GM19452 (cell line): Measurements from ENCODE around the gene DMD.

ENCODE experiments used
- ATAC-seq: cut with Tn5 transposase; IDR thresholded peaks from one replicate; pipeline ENCODE4 v1.9.1; 2021; ENCODE audit not compliant: unreplicated experiment

Gene DMD

DNA sequence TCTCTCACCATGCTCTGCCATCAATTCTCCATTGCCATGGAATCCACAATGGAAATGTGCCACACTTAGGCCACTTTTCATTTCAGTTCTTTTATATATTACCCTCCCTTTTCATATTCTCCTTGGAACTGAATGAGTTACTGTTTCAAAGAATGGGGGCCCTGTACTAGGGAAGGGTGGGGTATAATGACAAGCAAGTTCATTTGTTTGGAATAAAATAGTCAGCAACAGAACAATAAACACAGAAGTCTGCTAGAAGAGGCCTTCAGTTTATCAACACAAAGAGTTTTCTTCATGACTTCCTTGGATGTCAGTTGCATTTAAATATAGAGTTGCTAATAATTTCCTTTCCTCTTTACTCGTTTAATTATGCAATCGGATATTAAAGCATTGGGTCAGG is 1661.2 kb downstream of the DMD start:
- no peak for ATAC-seq

DNA sequence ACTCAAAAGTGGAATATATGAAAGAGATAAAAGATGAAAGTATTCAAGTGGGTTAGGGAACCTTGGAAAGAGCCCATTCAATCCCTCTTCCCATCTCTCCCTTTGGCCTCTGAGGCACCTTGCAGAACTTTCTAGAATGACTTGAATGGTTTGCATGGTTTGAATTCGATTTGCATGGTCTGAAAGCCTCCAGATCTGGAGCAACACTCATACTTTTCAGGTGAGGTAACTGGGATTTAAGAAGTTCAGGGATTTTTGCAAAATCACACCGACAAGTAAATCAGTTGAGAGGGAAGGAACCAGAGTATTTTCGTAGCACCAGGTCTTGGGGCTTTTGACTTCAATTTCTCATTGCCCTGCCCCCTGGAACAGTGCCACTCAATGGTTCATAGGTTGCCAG is 1663.5 kb downstream of the DMD start:
- ATAC-seq: no peak

DNA sequence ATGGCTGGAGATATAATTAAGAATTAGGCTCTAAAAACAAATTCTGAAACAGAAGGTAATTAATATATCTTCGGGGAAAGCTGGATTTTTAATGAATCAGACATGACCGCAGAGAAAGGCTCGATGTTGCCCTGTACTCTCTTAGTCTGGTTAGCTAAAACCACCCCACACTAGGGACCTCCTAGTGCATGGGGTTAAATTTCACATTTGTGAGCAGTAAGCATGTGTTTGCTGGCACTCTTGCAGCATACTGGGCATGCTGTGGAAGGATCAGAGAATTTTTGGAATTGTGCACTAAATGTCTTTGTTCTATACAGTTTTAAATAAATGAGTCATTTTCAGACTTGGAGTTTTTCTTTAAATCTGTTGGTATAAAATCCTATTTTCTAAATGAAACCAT is 1663.9 kb downstream of the DMD start:
- no peak for ATAC-seq

DNA sequence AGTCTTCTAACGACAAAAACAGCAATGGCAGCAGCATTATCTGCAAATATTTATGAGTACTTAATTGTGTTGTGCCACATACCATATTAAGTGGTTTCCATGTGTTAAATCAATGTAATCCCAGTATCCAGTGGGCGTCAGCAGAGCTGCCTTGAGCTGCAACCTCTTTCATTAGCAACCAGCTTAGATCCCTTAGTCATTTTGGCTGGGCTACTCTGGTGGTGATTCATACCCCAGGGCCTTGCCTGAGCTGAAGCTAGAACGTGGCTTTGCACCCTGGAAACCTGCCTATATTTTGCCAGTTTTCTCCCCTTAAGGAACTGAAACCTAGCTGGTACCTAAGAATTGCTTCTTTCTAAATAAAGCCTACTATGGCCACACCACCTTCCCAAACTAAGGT is 1665.2 kb downstream of the DMD start:
- no peak for ATAC-seq

DNA sequence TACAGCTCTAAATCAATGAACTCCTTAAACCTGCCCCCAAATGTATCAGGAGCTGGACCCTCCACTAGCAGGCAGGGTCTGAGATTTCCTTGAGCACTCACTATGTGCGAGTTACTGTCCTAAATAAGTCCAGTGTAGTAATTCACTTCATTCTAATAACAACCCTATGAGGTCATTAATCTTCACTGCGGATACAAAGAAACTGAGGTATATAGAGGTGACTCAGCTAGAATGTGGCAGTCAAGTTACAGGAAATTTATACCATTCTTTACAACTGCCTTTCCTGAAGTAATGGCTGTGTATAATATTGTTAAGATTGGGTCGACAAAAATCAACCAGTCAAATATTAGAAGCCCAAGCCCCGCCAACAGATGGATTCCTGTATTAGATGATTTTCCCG is 1665.6 kb downstream of the DMD start:
- ATAC-seq: no peak

DNA sequence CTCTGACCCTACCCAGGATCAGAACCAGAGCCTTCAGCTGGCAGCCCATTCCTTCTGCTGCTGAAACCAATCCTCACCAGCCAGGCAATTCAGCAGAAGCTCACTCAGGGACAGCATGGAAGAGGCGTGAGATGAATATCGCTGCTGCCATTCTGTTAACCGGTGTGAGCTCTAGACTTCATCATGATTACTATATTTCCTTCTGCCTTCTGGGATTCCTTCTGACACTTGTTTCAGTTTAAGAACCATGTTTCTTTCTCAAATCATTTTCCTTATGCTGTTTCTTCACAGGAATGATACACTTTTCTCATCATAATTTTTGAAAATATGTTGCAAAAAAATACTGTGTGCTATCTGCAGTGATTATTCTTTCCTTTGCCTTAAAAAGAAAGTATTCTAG is 1666.2 kb downstream of the DMD start:
- ATAC-seq: no peak

DNA sequence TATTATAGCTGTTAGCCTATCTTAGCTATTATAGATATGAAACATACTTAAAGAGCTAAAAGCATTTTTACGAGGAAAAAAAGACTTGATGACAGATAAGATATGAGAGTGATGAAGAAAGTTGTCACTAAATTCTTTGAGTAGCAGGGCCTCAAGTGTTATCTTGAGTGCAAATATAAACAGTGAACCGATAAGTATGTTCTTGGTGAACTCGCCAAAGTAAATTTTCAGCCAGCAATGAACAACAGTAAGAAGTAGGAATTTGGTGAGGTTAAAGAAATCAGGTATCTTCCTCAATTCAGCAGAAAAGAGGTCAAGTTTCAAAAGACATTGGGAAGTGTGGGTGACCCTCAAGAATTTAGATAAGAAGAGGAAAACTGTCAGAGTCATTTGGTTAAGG is 1667.7 kb downstream of the DMD start:
- no peak for ATAC-seq

DNA sequence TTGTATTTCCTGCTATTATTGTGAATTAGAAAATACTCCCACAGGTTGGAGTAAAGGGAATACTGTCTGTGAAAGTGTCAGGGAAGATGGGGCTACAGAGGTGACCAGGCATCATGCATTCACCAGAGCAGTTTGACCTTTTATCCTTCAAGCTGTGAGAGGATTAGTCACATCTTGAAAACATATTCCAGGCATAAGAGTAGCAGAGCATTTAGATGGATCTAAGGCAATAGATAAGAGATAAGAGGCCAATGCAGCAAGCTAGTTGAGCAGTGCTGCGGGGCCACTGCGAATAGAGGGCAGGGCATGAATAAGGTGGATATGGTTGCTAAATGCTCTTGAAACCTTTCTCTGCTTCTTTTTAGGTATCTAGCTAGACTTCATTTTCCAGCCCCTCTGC is 1668.8 kb downstream of the DMD start:
- ATAC-seq: no peak

DNA sequence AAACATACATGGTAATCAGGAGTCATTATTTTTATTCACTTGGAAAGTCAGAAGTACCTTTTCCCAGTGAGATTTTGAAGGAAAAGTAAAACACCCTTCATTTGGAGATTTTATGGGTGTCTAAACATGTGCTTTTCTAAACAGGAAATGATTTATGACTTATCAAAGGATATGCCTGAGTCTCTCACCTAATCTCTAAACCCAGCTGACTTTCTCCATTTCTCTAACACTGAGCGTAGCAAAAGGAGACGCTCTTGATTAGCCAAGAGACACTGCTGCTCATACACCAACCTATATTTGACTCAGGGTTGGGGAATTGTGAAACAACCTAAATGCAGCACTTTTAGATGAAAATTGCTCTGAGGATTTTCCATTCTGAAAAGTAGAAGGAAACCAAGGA is 1671.0 kb downstream of the DMD start:
- no peak for ATAC-seq

DNA sequence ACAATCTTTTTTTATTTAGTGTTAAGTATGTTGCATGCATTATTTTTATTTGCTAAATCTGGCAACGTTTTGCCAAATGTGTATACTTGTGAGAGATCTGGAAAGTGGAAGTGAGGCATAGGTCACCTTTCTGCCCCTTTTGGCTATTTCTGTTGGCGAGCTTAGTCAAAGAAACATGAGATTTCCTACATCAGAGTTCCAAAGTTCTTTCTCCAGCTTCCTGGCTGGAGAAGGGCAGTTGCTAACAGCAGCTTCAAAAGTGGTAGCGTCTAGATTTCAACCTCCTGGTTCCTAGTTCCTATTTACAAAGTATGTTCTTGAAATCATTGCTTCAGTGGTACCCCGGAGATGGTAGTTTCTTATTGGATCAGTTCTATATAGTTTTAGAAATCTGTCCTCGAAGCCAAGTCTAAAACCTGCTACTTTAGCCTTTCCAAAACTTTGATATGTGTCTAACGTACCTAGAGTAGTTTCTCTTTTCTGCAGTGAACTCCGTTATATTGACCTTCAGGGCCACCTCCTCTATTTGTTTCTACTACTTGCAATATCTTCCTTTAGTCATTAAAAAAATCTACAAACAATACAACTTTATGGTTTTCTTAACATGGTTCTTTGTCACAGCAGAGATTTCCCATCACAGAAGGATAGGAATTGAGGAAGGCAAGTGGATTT is 1683.8 kb downstream of the DMD start:
- no peak for ATAC-seq

DNA sequence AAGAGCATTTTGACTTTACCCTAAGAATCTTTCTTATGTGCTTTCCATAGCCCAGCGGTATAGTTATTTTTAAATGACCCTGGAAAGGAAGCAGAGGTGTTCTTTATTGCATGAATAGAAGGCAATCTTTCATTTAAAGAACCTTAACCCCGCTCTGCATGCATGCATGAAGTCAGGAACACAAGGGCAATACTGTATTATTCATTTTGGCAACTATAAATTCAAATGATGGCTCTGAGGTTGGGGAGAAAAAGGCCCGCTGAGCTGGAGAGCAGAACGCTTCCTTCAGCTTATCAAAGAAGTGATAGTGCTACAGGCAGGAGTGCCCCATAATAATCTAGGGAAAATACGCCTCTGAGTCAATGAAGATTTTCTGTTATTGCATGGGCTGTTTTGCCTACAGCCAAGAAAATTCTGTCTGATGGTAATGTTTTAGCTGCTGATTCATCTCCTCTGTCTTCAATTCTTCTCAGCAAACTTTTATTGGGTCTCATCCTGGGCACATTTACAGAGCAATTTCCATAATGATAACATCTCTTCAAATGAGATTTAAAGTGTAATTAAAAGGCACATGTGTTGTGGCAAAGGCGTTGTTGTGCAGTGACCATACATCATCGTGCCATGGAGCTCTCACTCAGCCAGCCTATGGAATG is 1687.3 kb downstream of the DMD start:
- ATAC-seq: no peak

DNA sequence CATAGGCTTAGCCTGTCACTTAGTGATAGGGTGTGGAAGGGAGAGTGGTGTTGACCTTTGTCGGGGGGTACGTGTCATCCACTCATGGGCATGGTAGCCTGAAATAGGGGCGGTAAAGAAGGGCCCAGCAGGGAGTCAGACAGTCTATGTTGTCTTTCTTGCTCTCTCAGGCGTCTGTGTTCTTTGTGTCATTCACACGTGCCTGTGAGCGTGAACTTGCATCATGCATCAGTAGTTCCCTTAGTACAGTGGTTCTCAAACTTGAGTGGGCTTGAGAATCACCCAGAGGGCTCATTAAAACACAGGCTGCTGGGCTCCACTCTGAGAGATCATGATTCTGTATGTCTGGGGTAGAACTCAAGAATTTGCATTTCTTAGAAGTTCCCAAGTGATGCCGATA is 1688.6 kb downstream of the DMD start:
- ATAC-seq: no peak

DNA sequence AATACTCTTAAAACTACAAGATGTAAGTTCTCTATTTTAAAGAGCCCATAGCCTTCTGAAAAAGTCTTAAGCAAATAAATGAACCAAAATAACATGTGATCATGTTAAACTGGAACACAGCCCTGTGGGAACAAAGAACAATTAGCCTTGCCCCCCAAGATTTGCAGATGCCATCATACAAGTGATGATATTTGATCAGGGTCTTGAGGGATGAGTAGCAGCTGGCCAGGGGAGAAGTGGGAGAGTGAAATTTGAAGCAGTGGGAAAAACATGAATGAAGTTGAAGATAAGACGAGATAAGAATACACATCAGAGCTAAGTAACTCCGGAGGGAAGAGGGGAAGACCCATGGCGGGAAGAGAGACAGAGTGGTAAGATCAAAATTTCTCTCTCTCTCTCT is 1689.4 kb downstream of the DMD start:
- ATAC-seq: no peak

DNA sequence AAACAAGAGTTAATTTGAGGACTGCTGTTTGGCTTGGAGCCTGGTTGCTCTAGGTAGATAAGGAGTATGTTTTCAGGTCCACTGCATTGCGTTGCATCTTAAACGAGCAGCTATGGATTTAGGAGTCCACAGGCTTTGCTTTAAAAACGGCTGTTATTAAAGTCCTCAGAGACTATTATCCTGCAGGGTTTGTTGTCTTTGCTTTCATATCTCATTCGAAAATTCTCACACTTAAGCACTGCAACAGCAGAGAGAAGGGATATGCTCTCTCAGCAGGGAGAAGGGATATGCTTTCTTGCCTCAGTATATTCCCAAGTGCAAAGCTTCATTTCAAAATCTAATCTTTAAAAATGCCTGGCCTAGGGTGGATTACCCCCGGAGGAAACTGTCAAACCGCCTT is 1694.8 kb downstream of the DMD start:
- no peak for ATAC-seq

DNA sequence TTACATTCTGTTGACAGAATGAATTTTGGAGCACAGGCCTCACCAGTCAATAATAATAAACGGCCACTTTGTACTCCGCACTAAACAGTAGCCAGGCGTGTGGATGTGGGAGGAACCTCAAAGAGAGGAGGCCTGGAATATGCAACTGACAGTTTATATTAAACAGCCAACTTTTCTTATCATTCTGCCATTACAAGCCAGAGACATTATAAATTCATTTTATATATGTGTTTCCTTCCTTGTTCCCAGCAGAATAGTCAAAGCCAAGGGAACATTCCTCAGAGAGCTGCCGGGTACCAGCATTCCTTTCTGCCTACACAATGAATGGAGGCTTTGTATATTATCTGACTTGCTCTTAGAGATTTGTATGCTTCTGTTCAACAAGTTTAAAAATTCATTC is 1703.0 kb downstream of the DMD start:
- ATAC-seq: no peak

DNA sequence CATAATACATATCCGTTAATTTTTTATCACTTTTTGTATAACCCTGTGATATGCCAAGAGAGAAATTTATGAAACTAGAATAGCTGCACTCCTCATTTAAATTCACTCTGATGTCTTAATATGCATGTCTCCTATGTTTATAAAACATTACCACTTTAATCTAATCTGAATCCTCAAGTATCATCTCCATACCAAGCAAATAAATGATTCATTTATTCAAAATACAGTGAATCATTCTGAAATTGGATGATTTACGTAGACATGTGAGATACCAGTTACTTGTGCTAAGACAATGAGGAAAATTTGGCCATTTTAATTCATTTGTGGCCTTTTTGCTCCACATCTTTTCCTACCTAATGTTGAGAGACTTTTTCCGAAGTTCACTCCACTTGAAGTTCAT is 1704.4 kb downstream of the DMD start:
- no peak for ATAC-seq

DNA sequence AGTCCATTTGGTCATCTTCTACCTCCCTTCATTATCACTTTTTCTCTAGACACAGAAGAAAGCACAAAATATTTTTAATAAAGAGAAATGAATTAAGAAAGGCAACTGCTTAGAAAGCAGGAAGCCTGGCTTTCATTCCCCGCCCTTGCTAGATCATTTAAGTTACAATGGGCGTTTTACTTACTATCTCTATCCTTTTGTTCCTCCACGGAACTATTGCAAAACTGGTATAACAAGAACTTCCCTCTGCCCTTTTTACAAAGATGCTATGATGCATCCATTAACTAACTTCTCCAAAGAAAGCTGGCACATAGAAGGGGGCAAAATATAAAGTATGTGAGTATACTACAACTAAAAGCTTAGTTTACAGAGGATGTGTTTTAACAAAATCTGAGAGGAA is 1705.0 kb downstream of the DMD start:
- no peak for ATAC-seq

DNA sequence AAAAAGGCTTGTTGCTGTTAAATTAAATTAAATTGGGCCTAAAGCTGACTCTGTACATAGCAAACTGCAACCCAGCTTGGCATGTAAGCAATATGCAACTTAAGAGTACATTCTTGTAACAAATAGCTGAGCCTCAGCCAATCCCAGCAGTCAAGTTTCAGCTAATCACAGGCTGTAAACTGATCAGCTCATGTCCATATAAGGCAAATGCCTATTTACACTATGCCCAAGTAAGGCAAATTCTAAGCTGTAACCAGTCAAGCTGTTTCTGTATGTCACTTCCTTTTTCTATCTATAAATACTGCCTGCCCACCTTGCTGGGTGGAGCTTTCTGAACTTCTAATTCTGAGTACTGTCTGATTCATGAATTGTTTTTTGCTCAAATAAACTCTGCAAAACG is 1710.4 kb downstream of the DMD start:
- no peak for ATAC-seq

DNA sequence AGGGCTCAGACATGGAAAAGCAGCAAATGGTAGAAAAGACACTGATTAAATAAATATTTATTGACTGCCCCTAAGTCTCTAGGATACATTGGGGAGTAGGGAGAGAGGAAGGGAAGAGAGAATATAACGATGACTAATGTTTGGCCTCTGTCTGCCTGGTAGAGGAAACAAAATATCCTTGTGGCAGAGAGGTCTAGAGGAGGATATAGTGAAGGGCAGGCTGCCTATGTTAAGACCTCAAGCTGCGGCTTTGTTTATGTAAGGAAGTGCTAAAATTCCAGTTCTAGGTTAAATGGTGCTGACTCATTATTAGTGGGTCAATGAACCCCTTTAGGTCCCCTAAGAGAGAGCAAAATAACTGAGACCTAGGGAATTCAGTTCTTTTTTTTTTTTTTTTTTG is 1712.2 kb downstream of the DMD start:
- no peak for ATAC-seq

DNA sequence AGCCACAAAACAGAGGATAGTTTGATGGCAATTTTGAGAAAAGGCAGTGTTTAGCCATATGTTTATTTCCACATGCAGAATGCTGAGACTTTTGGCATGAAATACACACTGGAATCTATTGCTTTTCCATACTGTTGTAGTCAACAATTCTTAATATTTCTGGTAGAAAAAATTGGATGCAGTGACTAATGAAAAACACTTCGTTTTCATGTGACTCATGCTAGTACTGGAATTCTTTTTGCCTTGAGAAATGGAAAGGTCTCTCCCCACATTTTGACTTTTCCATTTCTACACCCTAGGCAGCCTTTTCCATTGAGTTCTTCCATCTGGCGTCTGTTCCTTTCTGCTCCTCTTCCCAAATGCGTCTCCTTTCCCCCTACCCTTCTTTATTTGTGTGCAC is 1714.3 kb downstream of the DMD start:
- ATAC-seq: no peak

DNA sequence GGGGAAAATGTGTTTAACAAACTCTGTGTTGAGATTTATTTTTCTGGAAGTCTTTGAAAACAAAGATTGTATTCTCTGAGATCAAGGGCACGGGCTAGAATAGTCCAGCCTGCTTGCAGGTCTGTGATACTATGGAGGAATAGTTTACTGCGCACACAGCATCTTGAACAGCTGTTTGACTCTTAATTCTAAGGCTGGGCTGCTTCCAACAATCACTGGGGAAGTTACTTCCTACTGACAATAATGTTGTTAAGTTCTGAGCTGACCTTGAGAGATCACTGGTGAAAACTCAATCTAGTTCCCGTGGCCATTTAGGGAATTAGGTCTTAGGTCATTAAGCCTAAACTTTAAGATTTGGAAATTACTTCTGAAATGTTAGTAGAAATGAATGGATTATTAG is 1723.4 kb downstream of the DMD start:
- ATAC-seq: no peak

DNA sequence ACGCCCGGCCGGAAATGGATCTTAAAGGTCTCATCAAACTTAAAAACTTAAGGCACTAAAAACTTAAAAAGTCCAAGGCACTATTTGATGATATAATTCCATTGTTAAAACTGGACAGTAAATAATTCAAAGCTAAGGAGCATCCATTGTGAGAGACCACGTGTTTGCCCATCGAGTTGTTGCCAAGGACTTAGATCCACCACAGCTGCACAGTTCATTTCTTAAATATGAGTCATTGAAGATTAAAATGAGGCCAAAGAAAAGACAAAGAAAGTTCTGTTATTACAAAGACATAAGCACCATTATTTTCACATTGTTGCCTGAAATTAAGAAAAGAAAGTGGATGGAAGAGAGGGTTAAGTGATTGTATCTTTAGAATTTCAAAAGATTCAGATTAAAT is 1728.0 kb downstream of the DMD start:
- no peak for ATAC-seq

DNA sequence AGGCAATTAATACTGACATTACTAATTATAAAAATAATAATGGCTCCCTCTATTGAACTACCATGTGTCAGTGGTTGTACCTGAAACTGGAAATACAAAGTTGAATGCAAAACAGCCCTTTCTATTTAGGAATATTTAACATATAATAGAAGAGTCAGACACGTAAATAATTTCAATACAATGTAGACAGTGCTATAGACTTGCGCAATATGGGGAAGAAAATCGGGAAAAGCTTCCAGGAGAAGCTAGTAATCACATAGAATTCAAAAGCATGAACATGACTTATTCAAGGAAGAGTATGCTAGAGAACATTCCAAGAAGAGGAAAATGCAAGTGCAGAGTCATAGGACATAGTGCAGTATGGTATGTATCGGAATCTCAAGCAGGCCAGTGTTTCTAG is 1730.7 kb downstream of the DMD start:
- ATAC-seq: no peak
